GM08714 (cell line): ENCODE measurements around the gene ITPA.

Source experiments
- H3K4me3 ChIP-seq: fragments of 200-500 bp; sonication (Bioruptor generic); 2 replicates; pipeline ENCODE4 v1.5.1; 2014; ENCODE audit warnings: mild to moderate bottlenecking, low read length, inconsistent platforms
- ZNF274 ChIP-seq: IDR thresholded peaks from 2 replicates; pipeline ENCODE4 v1.6.1; 2012; ENCODE audit warnings: mild to moderate bottlenecking, low read depth, low read length

ITPA gene

GRCh38 chr20:3224681-3225421 is 15.6 kb downstream of the ITPA start:
- no peak overlapping the region for H3K4me3 ChIP-seq
- TF ChIP-seq ZNF274, result no peak

GRCh38 chr20:3226093-3226492 is 16.8 kb downstream of the ITPA start:
- no peak overlapping the region for H3K4me3 ChIP-seq
- TF ChIP-seq ZNF274, result no peak

- no peak overlapping the region for H3K4me3 ChIP-seq
- TF ChIP-seq ZNF274, result no peak
These were observed 17.6 kb downstream of the ITPA start for GRCh38 chr20:3226864-3227263.

GRCh38 chr20:3227506-3227905 is 18.2 kb downstream of the ITPA start:
- H3K4me3 ChIP-seq, result no peak overlapping the region
- TF ChIP-seq ZNF274, result no peak

GRCh38 chr20:3227936-3228749 is 18.8 kb downstream of the ITPA start:
- no peak overlapping the region for H3K4me3 ChIP-seq
- TF ChIP-seq ZNF274, result no peak

GRCh38 chr20:3228750-3229032 is 19.4 kb downstream of the ITPA start:
- no peak overlapping the region for H3K4me3 ChIP-seq
- TF ChIP-seq ZNF274, result no peak

- TF ChIP-seq ZNF274, result no peak
- H3K4me3 ChIP-seq, result no peak overlapping the region
These were observed 19.9 kb downstream of the ITPA start for GRCh38 chr20:3229158-3229557.

GRCh38 chr20:3229798-3230197 is 20.5 kb downstream of the ITPA start:
- no peak for TF ChIP-seq ZNF274
- no peak overlapping the region for H3K4me3 ChIP-seq

- no peak for TF ChIP-seq ZNF274
- no peak overlapping the region for H3K4me3 ChIP-seq
These were observed 21.8 kb downstream of the ITPA start for GRCh38 chr20:3231116-3231515.

GRCh38 chr20:3231889-3232588 is 22.7 kb downstream of the ITPA start:
- no peak for TF ChIP-seq ZNF274
- no peak overlapping the region for H3K4me3 ChIP-seq

- TF ChIP-seq ZNF274, result no peak
- no peak overlapping the region for H3K4me3 ChIP-seq
These were observed 24.1 kb downstream of the ITPA start for GRCh38 chr20:3233131-3233990.

- no peak overlapping the region for H3K4me3 ChIP-seq
- no peak for TF ChIP-seq ZNF274
These were observed 24.7 kb downstream of the ITPA start for GRCh38 chr20:3233991-3234498.

GRCh38 chr20:3235666-3236324 is 26.5 kb downstream of the ITPA start:
- H3K4me3 ChIP-seq, result no peak overlapping the region
- no peak for TF ChIP-seq ZNF274
